HepG2 (cell line): Measurements from ENCODE around the gene LGALS3. TPM values are rescaled to one million over a fixed set of nuclear protein-coding genes. Genes with fewer than 3 reads are reported as not detected.

Experiments used
- EHMT2 ChIP-seq: fragments of 200-600 bp; sonication (generic); IDR thresholded peaks from 2 replicates; pipeline ENCODE4 v1.7.0; 2017; ENCODE audit warnings: antibody characterized with exemption, low read depth, low read length, borderline replicate concordance
- FOXO1 ChIP-seq: sonication (generic); formaldehyde crosslinking; IDR thresholded peaks from 2 replicates; pipeline ENCODE4 v1.4.0; 2020; ENCODE audit warnings: missing genetic modification reagents
- GZF1 ChIP-seq: sonication (generic); formaldehyde crosslinking; IDR thresholded peaks from 2 replicates; pipeline ENCODE4 v1.5.1; 2020; ENCODE audit warnings: mild to moderate bottlenecking, missing genetic modification reagents
- KLF16 ChIP-seq, 2 experiments: sonication (generic) in 1 of 2; formaldehyde crosslinking in 1 of 2; IDR thresholded peaks; 2 replicates each; pipeline versions ENCODE4 v1.6.1 to v1.8.0; 2016 to 2023; ENCODE audit warnings: missing genetic modification reagents in 2 of 2, missing compliant biosample characterization in 1 of 2
- NCOA2 ChIP-seq: sonication (generic); formaldehyde crosslinking; IDR thresholded peaks from 2 replicates; pipeline ENCODE4 v1.8.0; 2022; ENCODE audit warnings: inconsistent platforms
- SKI ChIP-seq: fragments of 450-650 bp; IDR thresholded peaks from one replicate; pipeline ENCODE4 v1.6.1; 2018; ENCODE audit warnings: mild to moderate bottlenecking; ENCODE audit not compliant: partially characterized antibody
- WIZ ChIP-seq: sonication (generic); formaldehyde crosslinking; IDR thresholded peaks from 2 replicates; pipeline ENCODE4 v1.5.1; 2020; ENCODE audit warnings: mild to moderate bottlenecking, missing genetic modification reagents
- ZNF205 ChIP-seq: IDR thresholded peaks from 2 replicates; pipeline ENCODE4 v1.6.1; 2018; ENCODE audit warnings: missing biosample characterization, missing genetic modification reagents
- ZNF207 ChIP-seq: fragments of 450-650 bp; IDR thresholded peaks from 2 replicates; pipeline ENCODE4 v1.6.1; 2016; ENCODE audit warnings: antibody characterized with exemption, borderline replicate concordance
- ZNF569 ChIP-seq: sonication (generic); formaldehyde crosslinking; IDR thresholded peaks from 2 replicates; pipeline ENCODE4 v1.5.0; 2020; ENCODE audit warnings: mild to moderate bottlenecking, missing genetic modification reagents, moderate library complexity, borderline replicate concordance
- ZNF713 ChIP-seq: sonication (generic); formaldehyde crosslinking; IDR thresholded peaks from 2 replicates; pipeline ENCODE4 v1.4.0; 2020; ENCODE audit warnings: mild to moderate bottlenecking, missing genetic modification reagents
- ZZZ3 ChIP-seq: sonication (generic); formaldehyde crosslinking; IDR thresholded peaks from 2 replicates; pipeline ENCODE4 v1.4.0; 2020; ENCODE audit warnings: missing genetic modification reagents, mild to moderate bottlenecking, borderline replicate concordance
- polyA plus RNA-seq, 8 experiments: library from polyadenylated mRNA; depleted of rRNA in 3 of 8; stranded (reverse) in 7 of 8; unstranded in 1 of 8; fragments of >200 nt; fragmentation: Illumina TruSeq in 4 of 8; extraction: Trizol in 4 of 8; gene quantifications; 2 replicates each; pipeline versions ENCODE4 v1.2.1 to v1.2.3, GENCODE V29; 2011 to 2016; ENCODE audit warnings: low read depth in 4 of 8, missing spikeins in 1 of 8, mixed read lengths in 1 of 8; ENCODE audit not compliant: insufficient read depth in 1 of 8
- total RNA-seq, 5 experiments: library from RNA; depleted of rRNA; stranded (reverse); fragments of >200 nt; fragmentation: Illumina TruSeq; extraction: Trizol; gene quantifications; 2 replicates each; pipeline ENCODE4 v1.2.3, GENCODE V29; 2016; ENCODE audit warnings: low read depth in 1 of 5
- TF ChIP-seq, protein P1 (sequence below): sonication (generic); formaldehyde crosslinking; IDR thresholded peaks from 2 replicates; pipeline ENCODE4 v1.4.0; 2020; ENCODE audit warnings: mild to moderate bottlenecking, missing genetic modification reagents, borderline replicate concordance
- TF ChIP-seq, protein P2 (sequence below): sonication (generic); formaldehyde crosslinking; IDR thresholded peaks from 2 replicates; pipeline ENCODE4 v1.4.0; 2020; ENCODE audit warnings: missing genetic modification reagents
- TF ChIP-seq, protein P3 (sequence below): sonication (generic); formaldehyde crosslinking; IDR thresholded peaks from 2 replicates; pipeline ENCODE4 v1.4.0; 2020; ENCODE audit warnings: missing genetic modification reagents
- TF ChIP-seq, protein P4 (sequence below): sonication (generic); formaldehyde crosslinking; IDR thresholded peaks from 2 replicates; pipeline ENCODE4 v1.8.0; 2022; ENCODE audit warnings: missing genetic modification reagents, mild to moderate bottlenecking, borderline replicate concordance
- TF ChIP-seq, protein P5 (sequence below): IDR thresholded peaks from 2 replicates; pipeline ENCODE4 v1.6.1; 2012; ENCODE audit warnings: low read length, improper control_type of control experiment

LGALS3 gene
- total and polyA plus RNA-seq, 2 of the 13 experiments (the other 11 are each of a cell fraction or from before 2014, with no cell fraction given): 5.0 to 97.4 TPM

DNA sequence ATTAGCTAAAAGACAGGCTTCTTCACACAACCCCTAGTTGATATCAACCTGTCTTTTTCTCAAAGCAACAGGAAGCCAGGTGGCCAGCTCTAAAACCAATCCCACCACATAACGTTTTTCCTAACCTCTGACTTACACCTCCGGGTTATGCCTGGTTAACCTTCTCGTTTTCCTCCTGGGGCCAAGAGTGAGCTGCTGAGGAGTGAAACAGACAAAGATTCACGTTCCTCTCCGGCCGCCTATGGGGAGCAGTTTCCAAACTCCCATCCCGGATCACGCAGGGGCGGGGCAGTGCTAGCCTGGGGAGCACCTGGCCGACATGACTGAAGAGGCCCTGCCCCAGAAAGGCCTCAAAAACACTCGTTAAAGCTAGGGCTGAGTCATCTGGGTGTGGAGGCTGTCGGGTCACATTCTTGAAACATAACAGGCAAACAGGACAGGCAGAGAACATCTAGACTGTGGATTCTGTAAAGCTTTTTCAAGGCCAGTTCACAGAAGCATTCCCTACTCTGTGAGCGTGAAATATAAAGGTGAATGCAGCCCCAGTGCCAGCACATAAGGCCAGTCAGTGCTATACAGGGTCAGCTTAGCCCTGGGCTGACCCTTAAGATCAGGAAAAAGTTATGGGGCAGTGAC, 25.9 kb upstream of the LGALS3 start (continued):
- TF ChIP-seq, protein P1, sequence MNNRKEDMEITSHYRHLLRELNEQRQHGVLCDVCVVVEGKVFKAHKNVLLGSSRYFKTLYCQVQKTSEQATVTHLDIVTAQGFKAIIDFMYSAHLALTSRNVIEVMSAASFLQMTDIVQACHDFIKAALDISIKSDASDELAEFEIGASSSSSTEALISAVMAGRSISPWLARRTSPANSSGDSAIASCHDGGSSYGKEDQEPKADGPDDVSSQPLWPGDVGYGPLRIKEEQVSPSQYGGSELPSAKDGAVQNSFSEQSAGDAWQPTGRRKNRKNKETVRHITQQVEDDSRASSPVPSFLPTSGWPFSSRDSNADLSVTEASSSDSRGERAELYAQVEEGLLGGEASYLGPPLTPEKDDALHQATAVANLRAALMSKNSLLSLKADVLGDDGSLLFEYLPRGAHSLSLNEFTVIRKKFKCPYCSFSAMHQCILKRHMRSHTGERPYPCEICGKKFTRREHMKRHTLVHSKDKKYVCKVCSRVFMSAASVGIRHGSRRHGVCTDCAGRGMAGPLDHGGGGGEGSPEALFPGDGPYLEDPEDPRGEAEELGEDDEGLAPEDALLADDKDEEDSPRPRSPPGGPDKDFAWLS (CRISPR knock-in tag): no peak
- TF ChIP-seq ZNF569 (CRISPR knock-in tag) (no peak), ZNF713 (no peak), WIZ (no peak), ZNF205 (CRISPR knock-in tag) (peak; percentile 77; the same call in 1 of the 2 replicates), ZNF207 (no peak), SKI (peak; percentile 70), GZF1 (CRISPR knock-in tag) (no peak), EHMT2 (no peak), NCOA2 (CRISPR knock-in tag) (peak; percentile 56; the same call in 1 of the 2 replicates), ZZZ3 (CRISPR knock-in tag) (no peak), KLF16 (CRISPR knock-in tag; IDR thresholded peaks at IDR 0.05) (peak in 1 of 2 experiments; percentile 78; a peak in 1 of 4 replicates), FOXO1 (CRISPR knock-in tag) (peak; percentile 59; the same call in 1 of the 2 replicates)
- TF ChIP-seq, protein P2, sequence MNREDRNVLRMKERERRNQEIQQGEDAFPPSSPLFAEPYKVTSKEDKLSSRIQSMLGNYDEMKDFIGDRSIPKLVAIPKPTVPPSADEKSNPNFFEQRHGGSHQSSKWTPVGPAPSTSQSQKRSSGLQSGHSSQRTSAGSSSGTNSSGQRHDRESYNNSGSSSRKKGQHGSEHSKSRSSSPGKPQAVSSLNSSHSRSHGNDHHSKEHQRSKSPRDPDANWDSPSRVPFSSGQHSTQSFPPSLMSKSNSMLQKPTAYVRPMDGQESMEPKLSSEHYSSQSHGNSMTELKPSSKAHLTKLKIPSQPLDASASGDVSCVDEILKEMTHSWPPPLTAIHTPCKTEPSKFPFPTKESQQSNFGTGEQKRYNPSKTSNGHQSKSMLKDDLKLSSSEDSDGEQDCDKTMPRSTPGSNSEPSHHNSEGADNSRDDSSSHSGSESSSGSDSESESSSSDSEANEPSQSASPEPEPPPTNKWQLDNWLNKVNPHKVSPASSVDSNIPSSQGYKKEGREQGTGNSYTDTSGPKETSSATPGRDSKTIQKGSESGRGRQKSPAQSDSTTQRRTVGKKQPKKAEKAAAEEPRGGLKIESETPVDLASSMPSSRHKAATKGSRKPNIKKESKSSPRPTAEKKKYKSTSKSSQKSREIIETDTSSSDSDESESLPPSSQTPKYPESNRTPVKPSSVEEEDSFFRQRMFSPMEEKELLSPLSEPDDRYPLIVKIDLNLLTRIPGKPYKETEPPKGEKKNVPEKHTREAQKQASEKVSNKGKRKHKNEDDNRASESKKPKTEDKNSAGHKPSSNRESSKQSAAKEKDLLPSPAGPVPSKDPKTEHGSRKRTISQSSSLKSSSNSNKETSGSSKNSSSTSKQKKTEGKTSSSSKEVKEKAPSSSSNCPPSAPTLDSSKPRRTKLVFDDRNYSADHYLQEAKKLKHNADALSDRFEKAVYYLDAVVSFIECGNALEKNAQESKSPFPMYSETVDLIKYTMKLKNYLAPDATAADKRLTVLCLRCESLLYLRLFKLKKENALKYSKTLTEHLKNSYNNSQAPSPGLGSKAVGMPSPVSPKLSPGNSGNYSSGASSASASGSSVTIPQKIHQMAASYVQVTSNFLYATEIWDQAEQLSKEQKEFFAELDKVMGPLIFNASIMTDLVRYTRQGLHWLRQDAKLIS: no peak
- TF ChIP-seq, protein P3, sequence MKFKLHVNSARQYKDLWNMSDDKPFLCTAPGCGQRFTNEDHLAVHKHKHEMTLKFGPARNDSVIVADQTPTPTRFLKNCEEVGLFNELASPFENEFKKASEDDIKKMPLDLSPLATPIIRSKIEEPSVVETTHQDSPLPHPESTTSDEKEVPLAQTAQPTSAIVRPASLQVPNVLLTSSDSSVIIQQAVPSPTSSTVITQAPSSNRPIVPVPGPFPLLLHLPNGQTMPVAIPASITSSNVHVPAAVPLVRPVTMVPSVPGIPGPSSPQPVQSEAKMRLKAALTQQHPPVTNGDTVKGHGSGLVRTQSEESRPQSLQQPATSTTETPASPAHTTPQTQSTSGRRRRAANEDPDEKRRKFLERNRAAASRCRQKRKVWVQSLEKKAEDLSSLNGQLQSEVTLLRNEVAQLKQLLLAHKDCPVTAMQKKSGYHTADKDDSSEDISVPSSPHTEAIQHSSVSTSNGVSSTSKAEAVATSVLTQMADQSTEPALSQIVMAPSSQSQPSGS (CRISPR knock-in tag): 0 out of 2 replicates have a peak, but pooled peaks have one; percentile 20
- TF ChIP-seq, protein P4, sequence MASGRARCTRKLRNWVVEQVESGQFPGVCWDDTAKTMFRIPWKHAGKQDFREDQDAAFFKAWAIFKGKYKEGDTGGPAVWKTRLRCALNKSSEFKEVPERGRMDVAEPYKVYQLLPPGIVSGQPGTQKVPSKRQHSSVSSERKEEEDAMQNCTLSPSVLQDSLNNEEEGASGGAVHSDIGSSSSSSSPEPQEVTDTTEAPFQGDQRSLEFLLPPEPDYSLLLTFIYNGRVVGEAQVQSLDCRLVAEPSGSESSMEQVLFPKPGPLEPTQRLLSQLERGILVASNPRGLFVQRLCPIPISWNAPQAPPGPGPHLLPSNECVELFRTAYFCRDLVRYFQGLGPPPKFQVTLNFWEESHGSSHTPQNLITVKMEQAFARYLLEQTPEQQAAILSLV (CRISPR knock-in tag): no peak
- TF ChIP-seq, protein P5, sequence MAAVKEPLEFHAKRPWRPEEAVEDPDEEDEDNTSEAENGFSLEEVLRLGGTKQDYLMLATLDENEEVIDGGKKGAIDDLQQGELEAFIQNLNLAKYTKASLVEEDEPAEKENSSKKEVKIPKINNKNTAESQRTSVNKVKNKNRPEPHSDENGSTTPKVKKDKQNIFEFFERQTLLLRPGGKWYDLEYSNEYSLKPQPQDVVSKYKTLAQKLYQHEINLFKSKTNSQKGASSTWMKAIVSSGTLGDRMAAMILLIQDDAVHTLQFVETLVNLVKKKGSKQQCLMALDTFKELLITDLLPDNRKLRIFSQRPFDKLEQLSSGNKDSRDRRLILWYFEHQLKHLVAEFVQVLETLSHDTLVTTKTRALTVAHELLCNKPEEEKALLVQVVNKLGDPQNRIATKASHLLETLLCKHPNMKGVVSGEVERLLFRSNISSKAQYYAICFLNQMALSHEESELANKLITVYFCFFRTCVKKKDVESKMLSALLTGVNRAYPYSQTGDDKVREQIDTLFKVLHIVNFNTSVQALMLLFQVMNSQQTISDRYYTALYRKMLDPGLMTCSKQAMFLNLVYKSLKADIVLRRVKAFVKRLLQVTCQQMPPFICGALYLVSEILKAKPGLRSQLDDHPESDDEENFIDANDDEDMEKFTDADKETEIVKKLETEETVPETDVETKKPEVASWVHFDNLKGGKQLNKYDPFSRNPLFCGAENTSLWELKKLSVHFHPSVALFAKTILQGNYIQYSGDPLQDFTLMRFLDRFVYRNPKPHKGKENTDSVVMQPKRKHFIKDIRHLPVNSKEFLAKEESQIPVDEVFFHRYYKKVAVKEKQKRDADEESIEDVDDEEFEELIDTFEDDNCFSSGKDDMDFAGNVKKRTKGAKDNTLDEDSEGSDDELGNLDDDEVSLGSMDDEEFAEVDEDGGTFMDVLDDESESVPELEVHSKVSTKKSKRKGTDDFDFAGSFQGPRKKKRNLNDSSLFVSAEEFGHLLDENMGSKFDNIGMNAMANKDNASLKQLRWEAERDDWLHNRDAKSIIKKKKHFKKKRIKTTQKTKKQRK: no peak
